PC-3 (cell line): ENCODE measurements around the gene TEX2.

Experiments
- CTCF ChIP-seq: fragments of 300-600 bp; sonication (generic); conservative IDR thresholded peaks from 2 replicates; pipeline ENCODE4 v1.5.1; 2017; ENCODE audit warnings: antibody characterized with exemption, low read depth, mild to moderate bottlenecking, low read length
- EZH2 ChIP-seq: fragments of 300-600 bp; sonication (generic); IDR thresholded peaks from one replicate; pipeline ENCODE4 v1.6.1; 2017; ENCODE audit warnings: antibody characterized with exemption, mild to moderate bottlenecking, low read length; ENCODE audit not compliant: unreplicated experiment
- EZH2phosphoT487 ChIP-seq: fragments of 300-600 bp; sonication (generic); IDR thresholded peaks from 2 replicates; pipeline ENCODE4 v1.6.1; 2018; ENCODE audit warnings: mild to moderate bottlenecking, antibody characterized with exemption, low read length, borderline replicate concordance

DNA sequence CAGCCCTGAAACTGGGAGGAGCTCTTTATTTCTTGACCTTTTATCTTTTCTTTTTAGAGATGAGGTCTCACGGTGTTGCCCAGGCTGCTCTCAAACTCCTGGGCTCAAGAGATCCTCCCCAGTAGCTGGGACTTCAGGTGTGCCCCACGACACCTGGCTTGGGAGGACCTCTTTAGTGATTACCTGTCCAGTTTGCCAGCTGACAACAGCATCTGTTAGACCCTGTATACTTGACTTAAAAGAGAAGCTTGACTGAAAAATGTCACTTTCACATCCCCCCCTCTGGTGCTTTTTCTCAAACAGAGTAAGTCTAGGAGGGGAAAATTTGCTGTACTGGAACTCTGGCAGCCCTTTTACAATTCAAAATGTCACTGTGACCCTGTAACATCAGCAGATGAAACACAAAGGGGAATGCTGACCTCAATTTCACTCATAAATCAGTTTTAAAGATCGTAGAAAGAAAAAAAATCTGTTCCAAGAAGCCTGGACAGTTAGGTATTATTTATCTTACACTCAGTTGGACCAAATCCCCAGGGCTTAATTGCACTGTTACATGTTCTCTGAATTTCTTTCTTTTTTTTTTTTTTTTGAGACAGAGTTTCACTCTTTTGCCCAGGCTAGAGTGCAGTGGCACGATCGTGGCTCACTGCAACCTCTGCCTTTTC is 131.3 kb downstream of the TEX2 start:
- TF ChIP-seq CTCF, result no peak
- no peak for TF ChIP-seq EZH2
- TF ChIP-seq EZH2phosphoT487, result no peak
